Measurements from ENCODE around the gene FGF8. TPM values are rescaled to one million over a fixed set of nuclear protein-coding genes. Genes with fewer than 3 reads are reported as not detected.

The FGF8 gene
- polyA plus RNA-seq, 3 donors: not detected

DNA sequence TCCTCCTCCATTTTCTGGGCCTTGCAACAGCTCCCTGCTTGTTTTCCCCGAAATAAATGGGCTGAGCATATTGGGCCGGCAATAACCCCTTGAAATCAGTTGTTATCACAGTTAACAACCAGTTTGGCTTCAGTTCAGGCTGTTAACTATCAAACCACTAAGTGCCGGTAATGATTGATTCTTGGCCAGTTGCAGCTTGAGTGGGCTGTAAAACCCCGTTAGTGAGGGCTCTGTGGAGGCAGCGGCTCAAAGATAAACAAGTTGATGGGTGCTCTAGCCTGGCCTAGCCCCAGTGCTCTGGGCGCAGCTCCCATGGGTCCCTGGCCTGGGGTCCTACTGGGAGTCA lies 8.3 kb downstream of the FGF8 start:
- Mint-ChIP-seq H3K36me3 (no peaks in the 10 kb centered on the region), H3K4me1 (no peaks in the 10 kb centered on the region), H3K4me3 (no peak overlapping the region), H3K27me3 (ENCODE audit: low read depth in 3 of 3) (peaks cover 49 to 77% (median 52%) of the 10 kb centered on the region in 3 donors), H3K9me3 (peaks cover 0 to 2% (median 0%) of the 10 kb centered on the region in 7 donors), H3K27ac (no peak overlapping the region)
- TF ChIP-seq CTCF (IDR thresholded peaks at IDR 0.05): no peak
- Histone ChIP-seq H3K4me2 (replicated peaks; ENCODE audit: extremely low read depth, low read length, poor library complexity, severe bottlenecking) (no peak overlapping the region), H3K9me3 (replicated peaks in 1 of 2; ENCODE audit: control insufficient read depth in 1 of 2, insufficient read depth in 1 of 2, low read length in 2 of 2) (no peaks in the 10 kb centered on the region), H3K9ac (ENCODE audit: insufficient read depth, low read length, poor library complexity, severe bottlenecking) (no peak overlapping the region), H3K27ac (ENCODE audit: low read depth in 1 of 2, low read length in 2 of 2) (no peak overlapping the region), H4K20me1 (ENCODE audit: insufficient read depth, low read length) (no peaks in the 10 kb centered on the region), H3K27me3 (ENCODE audit: control insufficient read depth in 2 of 2, insufficient read depth in 2 of 2, low read length in 2 of 2) (peaks cover 7 to 47% of the 10 kb centered on the region in 2 donors), H3K36me3 (replicated peaks in 1 of 2; ENCODE audit: control insufficient read depth in 1 of 2, insufficient read depth in 2 of 2, low read length in 2 of 2) (no peaks in the 10 kb centered on the region), H3K4me1 (ENCODE audit: control insufficient read depth in 1 of 2, insufficient read depth in 2 of 2, low read length in 2 of 2) (no peaks in the 10 kb centered on the region), H3K4me3 (replicated peaks in 1 of 3; ENCODE audit: low read depth in 2 of 3, low read length in 3 of 3) (no peak overlapping the region), H3K79me2 (ENCODE audit: insufficient read depth, low read length) (no peaks in the 10 kb centered on the region), H2AFZ (ENCODE audit: insufficient read depth, low read depth, low read length, poor library complexity, severe bottlenecking) (no peak overlapping the region)
- 53% methylated on average over 6 of the region's 6 CpGs for whole genome bisulfite sequencing (ENCODE audit: insufficient coverage)
- intact Hi-C loops (cut with micrococcal nuclease): no loop called here
- DNase-seq: no peak

- peaks cover 1 to 41% of the 10 kb centered on the region in 2 donors for H3K27me3 ChIP-seq (ENCODE audit: control insufficient read depth in 2 of 2, insufficient read depth in 2 of 2, low read length in 2 of 2)
- TF ChIP-seq CTCF (IDR thresholded peaks at IDR 0.05): no peak
- peaks cover 43 to 75% (median 50%) of the 10 kb centered on the region in 3 donors for H3K27me3 Mint-ChIP-seq (ENCODE audit: low read depth in 3 of 3)
Measured at GRCh38 chr10:101766753-101767599, 8.9 kb downstream of the FGF8 start.

More at GRCh38 chr10:101766753-101767599, 8.9 kb downstream of the FGF8 start:
- Histone ChIP-seq H3K79me2 (ENCODE audit: insufficient read depth, low read length) (no peaks in the 10 kb centered on the region), H2AFZ (ENCODE audit: insufficient read depth, low read depth, low read length, poor library complexity, severe bottlenecking) (no peak overlapping the region), H3K9me3 (replicated peaks in 1 of 2; ENCODE audit: control insufficient read depth in 1 of 2, insufficient read depth in 1 of 2, low read length in 2 of 2) (no peaks in the 10 kb centered on the region), H3K27ac (ENCODE audit: low read depth in 1 of 2, low read length in 2 of 2) (no peak overlapping the region), H3K9ac (ENCODE audit: insufficient read depth, low read length, poor library complexity, severe bottlenecking) (no peak overlapping the region), H3K4me3 (replicated peaks in 1 of 3; ENCODE audit: low read depth in 2 of 3, low read length in 3 of 3) (no peak overlapping the region), H3K36me3 (replicated peaks in 1 of 2; ENCODE audit: control insufficient read depth in 1 of 2, insufficient read depth in 2 of 2, low read length in 2 of 2) (no peaks in the 10 kb centered on the region), H3K4me2 (replicated peaks; ENCODE audit: extremely low read depth, low read length, poor library complexity, severe bottlenecking) (no peak overlapping the region), H4K20me1 (ENCODE audit: insufficient read depth, low read length) (no peaks in the 10 kb centered on the region), H3K4me1 (ENCODE audit: control insufficient read depth in 1 of 2, insufficient read depth in 2 of 2, low read length in 2 of 2) (no peaks in the 10 kb centered on the region)
- Mint-ChIP-seq H3K27ac (no peak overlapping the region), H3K4me3 (peak overlapping the region in 1 of 2 donors; percentile 56), H3K9me3 (peaks cover 0 to 2% (median 0%) of the 10 kb centered on the region in 7 donors), H3K4me1 (no peaks in the 10 kb centered on the region), H3K36me3 (no peaks in the 10 kb centered on the region)
- 88% methylated on average over 11 of the region's 12 CpGs for WGBS (ENCODE audit: insufficient coverage)
- no peak for DNase-seq
- intact Hi-C loops (cut with micrococcal nuclease): no loop called here
